Urinary bladder (tissue), 4 donors: ENCODE data around the gene RHBDD3. TPM values are rescaled to one million over a fixed set of nuclear protein-coding genes. Genes with fewer than 3 reads are reported as not detected.
A peak's percentile ranks its signal among the peaks of the same experiment; 100 is the strongest.

Source experiments
- DNase-seq: peaks from one replicate; pipeline ENCODE4 v3.0.0-alpha.2; 2015; ENCODE audit errors: extremely low spot score
- H3K27ac ChIP-seq: one replicate; pipeline ENCODE4 v1.5.1; 2013; ENCODE audit warnings: low read depth, mild to moderate bottlenecking, moderate library complexity
- H3K36me3 ChIP-seq: one replicate; pipeline ENCODE4 v1.6.1; 2013; ENCODE audit warnings: mild to moderate bottlenecking, moderate library complexity; ENCODE audit not compliant: insufficient read depth
- H3K4me1 ChIP-seq: one replicate; pipeline ENCODE4 v1.6.1; 2013; ENCODE audit warnings: mild to moderate bottlenecking, moderate library complexity; ENCODE audit not compliant: insufficient read depth
- H3K4me3 ChIP-seq: one replicate; pipeline ENCODE4 v1.5.1; 2013; ENCODE audit warnings: low read depth, low read length
- WGBS: extraction: QIAGEN DNeasy Blood & Tissue Kit; methylation state at CpG from one replicate; pipeline ENCODE4 v1.1.7; 2013; 5-methylcytosine and 5-hydroxymethylcytosine counted together
- polyA plus RNA-seq: library from polyadenylated mRNA; stranded (reverse); fragments of 200-250 nt; gene quantifications from one replicate; pipeline ENCODE4 v1.2.3, GENCODE V29; 2013
- total RNA-seq: library from RNA; depleted of rRNA; stranded (reverse); fragments of >200 nt; gene quantifications from one replicate; pipeline ENCODE4 v1.2.3, GENCODE V29; 2014
- donor health status: healthy with polysubstance abuse.
- donor health status: healthy.

RHBDD3 gene
- total RNA-seq (11.7 TPM), polyA plus RNA-seq (26.9 TPM)

GRCh38 chr22:29267858-29268510, at the start of gene RHBDD3, which contains the start of gene EWSR1:
Gene RHBDD3, minus strand, starts transcription at chr22:29267981. Its CDS starts 2,355 bp downstream, at chr22:29265626.
Gene EWSR1, plus strand, starts transcription at chr22:29268268. Its CDS starts 69 bp downstream, at chr22:29268337.
- WGBS, result under 1% methylated on average over 67 of the region's 67 CpGs
- Histone ChIP-seq H3K4me1 (no peaks in the 10 kb centered on the region), H3K4me3 (peak within 1 kb of the TSS; percentile 82)

GRCh38 chr22:29316141-29316828, 48.5 kb upstream of the RHBDD3 start:
- DNase-seq, result no peak
- H3K4me3 ChIP-seq, result no peak overlapping the region
- no peaks in the 10 kb centered on the region for H3K36me3 ChIP-seq
- 56% methylated on average over 18 of the region's 18 CpGs for WGBS
- no peak overlapping the region for H3K27ac ChIP-seq
- no peaks in the 10 kb centered on the region for H3K4me1 ChIP-seq

More at GRCh38 chr22:29267858-29268510, at the start of gene RHBDD3, which contains the start of gene EWSR1:
- peak within 1 kb of the TSS; percentile 95 for H3K27ac ChIP-seq
- peak; percentile 93 for DNase-seq
- H3K36me3 ChIP-seq, result no peaks in the 10 kb centered on the region

GRCh38 chr22:29315286-29316140, 47.7 kb upstream of the RHBDD3 start, which contains the start of gene RASL10A:
Gene RASL10A, minus strand, starts transcription at chr22:29315697. Its CDS starts 451 bp downstream, at chr22:29315246.
- no peaks in the 10 kb centered on the region for H3K4me1 ChIP-seq
- 3% methylated on average over 103 of the region's 103 CpGs for WGBS

DNA sequence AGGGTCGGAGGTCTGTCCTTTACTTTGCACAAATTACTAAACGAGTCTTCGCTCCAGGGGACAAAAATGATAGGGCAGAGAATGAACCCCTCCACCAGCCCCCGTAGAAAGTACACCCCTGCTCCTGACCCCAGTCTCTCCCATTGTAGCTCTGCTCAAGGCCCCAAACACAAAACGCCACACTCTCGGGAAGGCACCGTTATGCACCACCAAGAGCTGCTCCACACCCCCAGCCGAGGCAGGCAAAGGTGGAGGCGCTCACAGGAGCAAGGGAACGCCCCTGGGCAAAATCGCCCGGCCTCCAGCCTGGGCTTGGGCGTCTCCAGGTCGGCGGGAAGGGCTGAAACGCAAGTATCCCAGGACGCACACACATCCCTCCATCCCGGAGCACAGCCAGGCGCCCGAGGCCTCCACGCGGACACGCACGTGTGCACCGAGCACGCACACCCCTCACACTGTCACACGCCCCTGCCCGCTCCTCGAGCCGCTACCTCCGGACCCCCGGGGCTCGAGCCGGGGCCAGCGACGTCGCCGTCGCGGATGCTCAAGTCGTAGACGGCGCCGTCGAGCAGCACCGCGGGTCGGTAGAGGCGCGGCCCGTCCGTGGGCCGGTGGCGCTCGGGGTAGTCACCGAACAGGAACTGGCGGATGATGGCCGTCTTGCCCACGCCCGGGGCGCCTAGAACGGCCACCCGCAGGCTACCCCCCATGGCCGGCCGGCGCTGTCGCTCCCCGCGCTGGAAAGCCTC, 46.9 kb upstream of the RHBDD3 start:
- H3K36me3 ChIP-seq, result no peaks in the 10 kb centered on the region
- H3K27ac ChIP-seq, result no peak overlapping the region
- peak overlapping the region; percentile 32 for H3K4me3 ChIP-seq
- WGBS, result 2% methylated on average over 69 of the region's 69 CpGs
- DNase-seq, result no peak
- H3K4me1 ChIP-seq, result no peaks in the 10 kb centered on the region

More at GRCh38 chr22:29315286-29316140, 47.7 kb upstream of the RHBDD3 start, which contains the start of gene RASL10A:
- Histone ChIP-seq H3K4me3 (peak within 1 kb of the TSS; percentile 32), H3K27ac (no peak within 1 kb of the TSS), H3K36me3 (no peaks in the 10 kb centered on the region)
- DNase-seq, result no peak

DNA sequence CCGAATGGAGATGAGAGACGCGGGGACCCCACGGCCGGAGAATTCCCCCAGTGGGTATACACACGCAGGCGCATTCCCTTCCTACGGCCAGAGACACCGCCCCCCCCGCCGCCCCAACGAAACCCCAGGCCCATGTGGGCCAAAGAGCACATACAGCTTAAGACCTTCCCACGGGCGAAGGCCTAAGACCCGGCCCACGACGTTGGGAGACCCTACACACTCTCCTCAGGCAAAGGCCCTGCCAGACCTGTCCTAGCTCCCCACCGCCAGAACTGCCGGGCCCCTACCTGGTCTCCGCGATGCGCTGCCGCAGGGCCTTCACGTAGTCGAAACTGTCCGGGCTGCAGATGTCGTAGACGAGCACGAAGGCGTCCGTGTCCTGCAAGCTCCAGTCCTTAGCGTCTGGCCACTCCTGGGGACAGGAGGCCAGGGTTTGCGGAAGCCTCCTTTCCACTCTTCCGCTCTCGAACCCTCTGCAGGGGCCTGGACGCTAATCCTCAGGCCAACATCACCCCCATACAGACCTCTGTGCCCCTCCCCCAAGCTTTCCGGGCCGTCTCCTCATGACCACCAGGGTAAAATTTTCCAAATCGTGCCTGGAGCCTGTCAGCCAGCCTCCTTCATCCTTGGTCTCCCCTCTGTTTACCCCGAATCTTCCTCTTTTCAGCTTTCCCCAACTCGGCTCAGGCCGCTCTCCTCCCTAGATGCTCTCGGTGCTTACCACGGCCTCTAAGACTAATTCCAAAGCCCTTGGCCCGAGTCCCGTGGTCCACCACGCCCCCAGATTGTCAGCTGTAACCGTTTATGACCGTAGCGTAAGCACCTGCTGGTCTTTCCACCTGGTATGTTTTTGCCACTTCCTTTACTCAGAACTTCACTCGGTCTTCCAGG, 46.0 kb upstream of the RHBDD3 start:
- no peaks in the 10 kb centered on the region for H3K4me1 ChIP-seq

DNA sequence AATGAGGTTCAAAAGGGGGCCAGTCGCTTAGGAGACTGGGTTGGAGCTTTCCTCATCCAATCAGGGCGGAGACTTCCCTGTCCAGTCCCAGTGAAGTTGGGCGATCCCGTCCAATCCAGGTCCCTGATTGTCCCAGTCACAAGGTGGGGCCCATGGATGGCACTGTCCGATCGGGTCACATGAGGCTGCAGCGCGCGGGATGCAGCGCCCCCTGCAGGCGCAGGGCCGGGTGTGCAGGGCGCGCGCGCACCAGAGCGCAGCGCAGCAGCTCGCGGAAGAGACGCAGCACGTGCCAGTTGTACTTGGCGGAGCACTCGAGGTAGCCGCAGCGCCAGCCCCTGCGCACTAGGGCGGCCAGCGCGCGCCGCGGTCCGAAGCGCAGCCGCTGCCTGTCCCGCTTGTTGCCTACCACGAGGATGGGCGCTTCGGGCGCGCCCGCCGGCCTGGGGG, 45.4 kb upstream of the RHBDD3 start:
- no peak for DNase-seq
- H3K36me3 ChIP-seq, result no peaks in the 10 kb centered on the region
- 13% methylated on average over 44 of the region's 44 CpGs for WGBS
- H3K4me1 ChIP-seq, result no peaks in the 10 kb centered on the region
- H3K27ac ChIP-seq, result no peak overlapping the region
- no peak overlapping the region for H3K4me3 ChIP-seq

More for the DNA sequence above, 46.0 kb upstream of the RHBDD3 start:
- DNase-seq, result no peak
- Histone ChIP-seq H3K4me3 (no peak overlapping the region), H3K36me3 (no peaks in the 10 kb centered on the region), H3K27ac (no peak overlapping the region)
- WGBS, result 20% methylated on average over 51 of the region's 51 CpGs

- no peak overlapping the region for H3K4me3 ChIP-seq
- no peaks in the 10 kb centered on the region for H3K36me3 ChIP-seq
- H3K27ac ChIP-seq, result no peak overlapping the region
- DNase-seq, result no peak
- no peaks in the 10 kb centered on the region for H3K4me1 ChIP-seq
- 93% methylated on average over 25 of the region's 25 CpGs for WGBS
These were observed 44.7 kb upstream of the RHBDD3 start for GRCh38 chr22:29312218-29313125.

GRCh38 chr22:29311464-29312217, 43.9 kb upstream of the RHBDD3 start:
- Histone ChIP-seq H3K27ac (peak overlapping the region; percentile 53), H3K36me3 (no peaks in the 10 kb centered on the region), H3K4me1 (no peaks in the 10 kb centered on the region), H3K4me3 (peak overlapping the region; percentile 15)
- 56% methylated on average over 50 of the region's 50 CpGs for WGBS
- no peak for DNase-seq

DNA sequence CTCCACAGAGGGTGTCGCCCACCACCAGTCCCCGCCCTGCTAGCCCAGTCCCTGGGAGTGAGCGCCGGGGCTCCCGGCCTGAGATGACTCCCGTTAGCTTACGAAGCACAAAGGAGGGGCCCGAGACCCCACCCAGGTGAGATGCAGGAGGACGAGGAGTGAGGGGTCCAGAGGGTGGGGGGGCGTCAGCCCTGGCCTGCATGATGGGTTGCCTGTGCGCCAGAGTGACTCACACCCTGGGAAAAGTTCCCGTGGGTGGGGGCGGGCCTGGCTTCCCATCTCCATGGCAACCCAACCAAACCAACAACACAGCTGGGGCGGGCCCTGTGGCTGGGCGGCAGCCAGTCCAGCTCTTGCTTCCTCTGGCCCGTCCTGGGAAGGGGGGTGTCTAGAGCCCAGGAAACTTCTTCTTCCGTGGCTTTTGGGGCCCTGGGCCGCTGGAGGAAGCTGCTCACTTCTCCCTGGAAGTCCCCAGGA, 43.1 kb upstream of the RHBDD3 start:
- Histone ChIP-seq H3K4me1 (no peaks in the 10 kb centered on the region), H3K36me3 (no peaks in the 10 kb centered on the region), H3K27ac (peak overlapping the region; percentile 59), H3K4me3 (peak overlapping the region; percentile 15)
- WGBS, result 8% methylated on average over 18 of the region's 18 CpGs
- DNase-seq, result peak; percentile 89

GRCh38 chr22:29310065-29310862, 42.5 kb upstream of the RHBDD3 start:
- no peaks in the 10 kb centered on the region for H3K4me1 ChIP-seq
- H3K36me3 ChIP-seq, result no peaks in the 10 kb centered on the region
- 65% methylated on average over 28 of the region's 28 CpGs for WGBS
- peak overlapping the region; percentile 59 for H3K27ac ChIP-seq
- no peak overlapping the region for H3K4me3 ChIP-seq
- DNase-seq, result no peak
